Astrocyte of the spinal cord (primary cell): ENCODE results near the gene CLPSL1.

Experiments used
- DNase-seq: peaks from one replicate; pipeline ENCODE4 v3.0.0; 2011; ENCODE audit warnings: low read depth, low spot score
- H3K4me3 ChIP-seq: 2 replicates; pipeline ENCODE4 v1.5.1; 2011; ENCODE audit warnings: low read depth, mild to moderate bottlenecking, low read length, moderate library complexity
- CTCF ChIP-seq: IDR thresholded peaks from 2 replicates; pipeline ENCODE4 v1.5.1; 2012; ENCODE audit warnings: low read depth, mild to moderate bottlenecking, low read length, inconsistent platforms
- in situ Hi-C: cut with HindIII; loops from 2 replicates; pipeline ENCODE4 v1.10.0; 2017; ENCODE audit warnings: low sequenced_read_pairs

Gene CLPSL1

GRCh38 chr6:35823601-35824000, 42.8 kb downstream of the CLPSL1 start:
- DNase-seq, result no peak
- in situ Hi-C loops, result no loop called here
- TF ChIP-seq CTCF, result no peak
- H3K4me3 ChIP-seq, result no peak overlapping the region

GRCh38 chr6:35824552-35825192, 43.9 kb downstream of the CLPSL1 start:
- H3K4me3 ChIP-seq, result no peak overlapping the region
- no peak for TF ChIP-seq CTCF
- in situ Hi-C loops, result no loop called here
- no peak for DNase-seq

GRCh38 chr6:35829306-35829705, 48.5 kb downstream of the CLPSL1 start:
- TF ChIP-seq CTCF, result no peak
- in situ Hi-C loops, result no loop called here
- no peak for DNase-seq
- H3K4me3 ChIP-seq, result no peak overlapping the region

GRCh38 chr6:35831257-35832007, 50.6 kb downstream of the CLPSL1 start:
- no peak for DNase-seq
- in situ Hi-C loops, result no loop called here
- H3K4me3 ChIP-seq, result no peak overlapping the region
- TF ChIP-seq CTCF, result no peak

GRCh38 chr6:35833536-35833935, 52.7 kb downstream of the CLPSL1 start:
- no peak for TF ChIP-seq CTCF

More at GRCh38 chr6:35833536-35833935, 52.7 kb downstream of the CLPSL1 start:
- in situ Hi-C loops, result no loop called here
- H3K4me3 ChIP-seq, result no peak overlapping the region
- DNase-seq, result no peak
